ENCODE results near the gene EMD. TPM values are rescaled to one million over a fixed set of nuclear protein-coding genes. Genes with fewer than 3 reads are reported as not detected.

EMD gene

Small RNA genes within 50 kb of the gene (small RNA-seq; reads per million reads assigned to genes)
- gene SNORA70 (ENCODE audit: insufficient read depth): not detected
